Measurements from ENCODE around the gene TARDBP. TPM values are rescaled to one million over a fixed set of nuclear protein-coding genes. Genes with fewer than 3 reads are reported as not detected.
A peak's percentile ranks its signal among the peaks of the same experiment; 100 is the strongest.

TARDBP gene
- total and polyA plus RNA-seq, 9 of the 15 experiments (the other 6 are each of a cell fraction or from before 2014, with no cell fraction given): 122 to 515 (median 243) TPM

DNA sequence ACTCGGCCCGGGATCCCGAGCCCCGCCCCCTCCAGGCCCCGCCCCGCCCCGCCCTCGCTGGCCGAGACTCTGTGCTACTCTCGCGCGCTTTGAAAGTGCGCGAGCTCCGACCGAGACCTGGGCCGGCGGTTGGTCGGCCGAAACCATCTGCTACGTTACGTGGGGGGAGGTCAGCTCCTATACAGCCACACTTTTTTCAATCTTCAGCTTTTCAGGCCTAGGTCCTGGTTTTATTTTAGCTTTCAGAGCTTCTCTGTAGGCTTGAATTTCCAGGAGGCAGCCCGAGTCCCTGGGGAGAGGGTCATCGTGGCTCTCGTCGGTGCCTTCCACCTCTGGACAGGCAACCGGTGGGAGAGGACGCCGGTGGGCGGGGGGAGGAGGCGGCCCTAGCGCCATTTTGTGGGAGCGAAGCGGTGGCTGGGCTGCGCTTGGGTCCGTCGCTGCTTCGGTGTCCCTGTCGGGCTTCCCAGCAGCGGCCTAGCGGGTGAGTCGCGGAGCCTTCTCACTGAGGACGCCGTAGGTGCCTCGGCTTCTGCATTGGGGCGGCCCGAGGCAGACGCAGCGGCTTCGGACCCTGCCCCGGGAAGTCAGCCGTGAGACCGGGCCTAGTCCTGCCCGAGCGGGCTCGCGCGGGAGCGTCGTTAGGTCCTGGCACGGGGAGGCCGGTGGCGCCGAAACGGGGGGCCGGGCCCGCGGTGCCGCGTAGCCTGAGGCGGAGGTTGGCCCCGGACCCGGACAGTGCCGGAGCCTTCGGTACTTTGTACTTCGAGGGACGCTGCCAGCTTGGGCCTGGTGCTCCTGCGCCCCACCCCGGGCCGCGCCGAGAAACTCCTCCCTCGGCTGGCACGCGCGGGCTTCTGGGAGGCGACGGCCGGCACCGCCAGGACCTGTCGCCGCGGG, at the start of gene TARDBP (continued):
- TF ChIP-seq NCOA1 (IDR thresholded peaks at IDR 0.05; ENCODE audit: low read depth) (no peak), ERF (CRISPR knock-in tag; IDR thresholded peaks at IDR 0.05) (no peak), ZBTB7A (IDR thresholded peaks at IDR 0.05; ENCODE audit: borderline replicate concordance, control insufficient read depth, low read depth, low read length) (no peak; the same call in 1 of the 2 replicates), FOXA3 (CRISPR knock-in tag; conservative IDR thresholded peaks at IDR 0.05 in 1 of 2, IDR thresholded peaks at IDR 0.05 in 1 of 2) (peak in 1 of 2 experiments; percentile 83; a peak in 2 of 4 replicates), HNRNPH1 (optimal IDR thresholded peaks at IDR 0.05; ENCODE audit: low read depth, low read length) (no peak), ZNF23 (CRISPR knock-in tag; IDR thresholded peaks at IDR 0.05) (no peak), ZNF586 (CRISPR knock-in tag; conservative IDR thresholded peaks at IDR 0.05) (no peak), EP300 (IDR thresholded peaks at IDR 0.05; ENCODE audit: low read length) (peak; percentile 54), NR3C1 (CRISPR knock-in tag; IDR thresholded peaks at IDR 0.05) (peak; percentile 94; the same call in 1 of the 2 replicates)
- TF ChIP-seq, protein P1, sequence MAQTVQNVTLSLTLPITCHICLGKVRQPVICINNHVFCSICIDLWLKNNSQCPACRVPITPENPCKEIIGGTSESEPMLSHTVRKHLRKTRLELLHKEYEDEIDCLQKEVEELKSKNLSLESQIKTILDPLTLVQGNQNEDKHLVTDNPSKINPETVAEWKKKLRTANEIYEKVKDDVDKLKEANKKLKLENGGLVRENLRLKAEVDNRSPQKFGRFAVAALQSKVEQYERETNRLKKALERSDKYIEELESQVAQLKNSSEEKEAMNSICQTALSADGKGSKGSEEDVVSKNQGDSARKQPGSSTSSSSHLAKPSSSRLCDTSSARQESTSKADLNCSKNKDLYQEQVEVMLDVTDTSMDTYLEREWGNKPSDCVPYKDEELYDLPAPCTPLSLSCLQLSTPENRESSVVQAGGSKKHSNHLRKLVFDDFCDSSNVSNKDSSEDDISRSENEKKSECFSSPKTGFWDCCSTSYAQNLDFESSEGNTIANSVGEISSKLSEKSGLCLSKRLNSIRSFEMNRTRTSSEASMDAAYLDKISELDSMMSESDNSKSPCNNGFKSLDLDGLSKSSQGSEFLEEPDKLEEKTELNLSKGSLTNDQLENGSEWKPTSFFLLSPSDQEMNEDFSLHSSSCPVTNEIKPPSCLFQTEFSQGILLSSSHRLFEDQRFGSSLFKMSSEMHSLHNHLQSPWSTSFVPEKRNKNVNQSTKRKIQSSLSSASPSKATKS (CRISPR knock-in tag; IDR thresholded peaks at IDR 0.05): no peak
- TF ChIP-seq, protein P2, sequence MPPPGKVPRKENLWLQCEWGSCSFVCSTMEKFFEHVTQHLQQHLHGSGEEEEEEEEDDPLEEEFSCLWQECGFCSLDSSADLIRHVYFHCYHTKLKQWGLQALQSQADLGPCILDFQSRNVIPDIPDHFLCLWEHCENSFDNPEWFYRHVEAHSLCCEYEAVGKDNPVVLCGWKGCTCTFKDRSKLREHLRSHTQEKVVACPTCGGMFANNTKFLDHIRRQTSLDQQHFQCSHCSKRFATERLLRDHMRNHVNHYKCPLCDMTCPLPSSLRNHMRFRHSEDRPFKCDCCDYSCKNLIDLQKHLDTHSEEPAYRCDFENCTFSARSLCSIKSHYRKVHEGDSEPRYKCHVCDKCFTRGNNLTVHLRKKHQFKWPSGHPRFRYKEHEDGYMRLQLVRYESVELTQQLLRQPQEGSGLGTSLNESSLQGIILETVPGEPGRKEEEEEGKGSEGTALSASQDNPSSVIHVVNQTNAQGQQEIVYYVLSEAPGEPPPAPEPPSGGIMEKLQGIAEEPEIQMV (tag; conservative IDR thresholded peaks at IDR 0.05; ENCODE audit: low read depth): no peak
- TF ChIP-seq, protein P3, sequence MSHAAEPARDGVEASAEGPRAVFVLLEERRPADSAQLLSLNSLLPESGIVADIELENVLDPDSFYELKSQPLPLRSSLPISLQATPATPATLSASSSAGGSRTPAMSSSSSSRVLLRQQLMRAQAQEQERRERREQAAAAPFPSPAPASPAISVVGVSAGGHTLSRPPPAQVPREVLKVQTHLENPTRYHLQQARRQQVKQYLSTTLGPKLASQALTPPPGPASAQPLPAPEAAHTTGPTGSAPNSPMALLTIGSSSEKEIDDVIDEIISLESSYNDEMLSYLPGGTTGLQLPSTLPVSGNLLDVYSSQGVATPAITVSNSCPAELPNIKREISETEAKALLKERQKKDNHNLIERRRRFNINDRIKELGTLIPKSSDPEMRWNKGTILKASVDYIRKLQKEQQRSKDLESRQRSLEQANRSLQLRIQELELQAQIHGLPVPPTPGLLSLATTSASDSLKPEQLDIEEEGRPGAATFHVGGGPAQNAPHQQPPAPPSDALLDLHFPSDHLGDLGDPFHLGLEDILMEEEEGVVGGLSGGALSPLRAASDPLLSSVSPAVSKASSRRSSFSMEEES (CRISPR knock-in tag; IDR thresholded peaks at IDR 0.05): no peak
- TF ChIP-seq, protein P4, sequence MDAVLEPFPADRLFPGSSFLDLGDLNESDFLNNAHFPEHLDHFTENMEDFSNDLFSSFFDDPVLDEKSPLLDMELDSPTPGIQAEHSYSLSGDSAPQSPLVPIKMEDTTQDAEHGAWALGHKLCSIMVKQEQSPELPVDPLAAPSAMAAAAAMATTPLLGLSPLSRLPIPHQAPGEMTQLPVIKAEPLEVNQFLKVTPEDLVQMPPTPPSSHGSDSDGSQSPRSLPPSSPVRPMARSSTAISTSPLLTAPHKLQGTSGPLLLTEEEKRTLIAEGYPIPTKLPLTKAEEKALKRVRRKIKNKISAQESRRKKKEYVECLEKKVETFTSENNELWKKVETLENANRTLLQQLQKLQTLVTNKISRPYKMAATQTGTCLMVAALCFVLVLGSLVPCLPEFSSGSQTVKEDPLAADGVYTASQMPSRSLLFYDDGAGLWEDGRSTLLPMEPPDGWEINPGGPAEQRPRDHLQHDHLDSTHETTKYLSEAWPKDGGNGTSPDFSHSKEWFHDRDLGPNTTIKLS (IDR thresholded peaks at IDR 0.05; ENCODE audit: borderline replicate concordance, low read depth): peak; percentile 80
- TF ChIP-seq, protein P5, sequence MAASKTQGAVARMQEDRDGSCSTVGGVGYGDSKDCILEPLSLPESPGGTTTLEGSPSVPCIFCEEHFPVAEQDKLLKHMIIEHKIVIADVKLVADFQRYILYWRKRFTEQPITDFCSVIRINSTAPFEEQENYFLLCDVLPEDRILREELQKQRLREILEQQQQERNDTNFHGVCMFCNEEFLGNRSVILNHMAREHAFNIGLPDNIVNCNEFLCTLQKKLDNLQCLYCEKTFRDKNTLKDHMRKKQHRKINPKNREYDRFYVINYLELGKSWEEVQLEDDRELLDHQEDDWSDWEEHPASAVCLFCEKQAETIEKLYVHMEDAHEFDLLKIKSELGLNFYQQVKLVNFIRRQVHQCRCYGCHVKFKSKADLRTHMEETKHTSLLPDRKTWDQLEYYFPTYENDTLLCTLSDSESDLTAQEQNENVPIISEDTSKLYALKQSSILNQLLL (CRISPR knock-in tag; IDR thresholded peaks at IDR 0.05; ENCODE audit: borderline replicate concordance): no peak
- TF ChIP-seq, protein P6, sequence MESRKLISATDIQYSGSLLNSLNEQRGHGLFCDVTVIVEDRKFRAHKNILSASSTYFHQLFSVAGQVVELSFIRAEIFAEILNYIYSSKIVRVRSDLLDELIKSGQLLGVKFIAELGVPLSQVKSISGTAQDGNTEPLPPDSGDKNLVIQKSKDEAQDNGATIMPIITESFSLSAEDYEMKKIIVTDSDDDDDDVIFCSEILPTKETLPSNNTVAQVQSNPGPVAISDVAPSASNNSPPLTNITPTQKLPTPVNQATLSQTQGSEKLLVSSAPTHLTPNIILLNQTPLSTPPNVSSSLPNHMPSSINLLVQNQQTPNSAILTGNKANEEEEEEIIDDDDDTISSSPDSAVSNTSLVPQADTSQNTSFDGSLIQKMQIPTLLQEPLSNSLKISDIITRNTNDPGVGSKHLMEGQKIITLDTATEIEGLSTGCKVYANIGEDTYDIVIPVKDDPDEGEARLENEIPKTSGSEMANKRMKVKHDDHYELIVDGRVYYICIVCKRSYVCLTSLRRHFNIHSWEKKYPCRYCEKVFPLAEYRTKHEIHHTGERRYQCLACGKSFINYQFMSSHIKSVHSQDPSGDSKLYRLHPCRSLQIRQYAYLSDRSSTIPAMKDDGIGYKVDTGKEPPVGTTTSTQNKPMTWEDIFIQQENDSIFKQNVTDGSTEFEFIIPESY (CRISPR knock-in tag; IDR thresholded peaks at IDR 0.05): 0 out of 2 replicates have a peak, but pooled peaks have one; percentile 21

All from K562 (cell line).